ENCODE results near the gene HASPIN.
"Not testable (repeated sequence)": the region's sequence is repeated elsewhere in the genome, so short reads cannot be mapped to it uniquely, and the experiment has no call there.

DNA sequence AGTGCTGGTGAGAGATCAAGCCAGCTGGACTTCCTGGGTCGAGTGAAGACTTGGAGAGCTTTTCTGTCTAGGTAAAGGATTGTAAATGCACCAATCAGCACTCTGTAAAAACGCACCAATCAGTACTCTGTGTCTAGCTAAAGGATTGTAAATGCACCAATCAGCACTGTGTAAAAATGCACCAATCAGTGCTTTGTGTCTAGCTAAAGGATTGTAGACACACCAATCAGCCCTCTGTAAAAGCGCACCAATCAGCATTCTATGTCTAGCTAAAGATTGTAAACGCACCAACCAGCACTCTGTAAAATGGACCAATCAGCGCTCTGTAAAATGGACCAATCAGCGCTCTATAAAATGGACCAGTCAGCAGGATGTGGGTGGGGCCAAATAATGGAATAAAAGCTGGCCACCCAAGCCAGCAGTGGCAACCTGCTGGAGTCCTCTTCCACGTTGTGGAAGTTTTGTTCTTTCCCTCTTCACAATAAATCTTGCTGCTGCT lies 21.6 kb upstream of the HASPIN start:
- TF ChIP-seq, protein P1, sequence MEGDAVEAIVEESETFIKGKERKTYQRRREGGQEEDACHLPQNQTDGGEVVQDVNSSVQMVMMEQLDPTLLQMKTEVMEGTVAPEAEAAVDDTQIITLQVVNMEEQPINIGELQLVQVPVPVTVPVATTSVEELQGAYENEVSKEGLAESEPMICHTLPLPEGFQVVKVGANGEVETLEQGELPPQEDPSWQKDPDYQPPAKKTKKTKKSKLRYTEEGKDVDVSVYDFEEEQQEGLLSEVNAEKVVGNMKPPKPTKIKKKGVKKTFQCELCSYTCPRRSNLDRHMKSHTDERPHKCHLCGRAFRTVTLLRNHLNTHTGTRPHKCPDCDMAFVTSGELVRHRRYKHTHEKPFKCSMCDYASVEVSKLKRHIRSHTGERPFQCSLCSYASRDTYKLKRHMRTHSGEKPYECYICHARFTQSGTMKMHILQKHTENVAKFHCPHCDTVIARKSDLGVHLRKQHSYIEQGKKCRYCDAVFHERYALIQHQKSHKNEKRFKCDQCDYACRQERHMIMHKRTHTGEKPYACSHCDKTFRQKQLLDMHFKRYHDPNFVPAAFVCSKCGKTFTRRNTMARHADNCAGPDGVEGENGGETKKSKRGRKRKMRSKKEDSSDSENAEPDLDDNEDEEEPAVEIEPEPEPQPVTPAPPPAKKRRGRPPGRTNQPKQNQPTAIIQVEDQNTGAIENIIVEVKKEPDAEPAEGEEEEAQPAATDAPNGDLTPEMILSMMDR (IDR thresholded peaks at IDR 0.05): not testable (repeated sequence)
- not testable (repeated sequence) for TF ChIP-seq POLR2A (IDR thresholded peaks at IDR 0.05)
